GM12865 (cell line): ENCODE data around the gene SORCS3.

Source experiments
- DNase-seq: peaks from one replicate; pipeline ENCODE4 v3.0.0; 2010; ENCODE audit warnings: low read depth
- H3K4me3 ChIP-seq: 2 replicates; pipeline ENCODE4 v1.5.1; 2011; ENCODE audit warnings: mild to moderate bottlenecking, low read depth, low read length, control low read depth
- TF ChIP-seq, protein P1 (sequence below): IDR thresholded peaks from 2 replicates; pipeline ENCODE4 v1.5.1; 2011; ENCODE audit warnings: low read length, control low read depth, low read depth, inconsistent platforms; ENCODE audit not compliant: insufficient read depth; ENCODE audit errors: missing control alignments

SORCS3 gene

DNA sequence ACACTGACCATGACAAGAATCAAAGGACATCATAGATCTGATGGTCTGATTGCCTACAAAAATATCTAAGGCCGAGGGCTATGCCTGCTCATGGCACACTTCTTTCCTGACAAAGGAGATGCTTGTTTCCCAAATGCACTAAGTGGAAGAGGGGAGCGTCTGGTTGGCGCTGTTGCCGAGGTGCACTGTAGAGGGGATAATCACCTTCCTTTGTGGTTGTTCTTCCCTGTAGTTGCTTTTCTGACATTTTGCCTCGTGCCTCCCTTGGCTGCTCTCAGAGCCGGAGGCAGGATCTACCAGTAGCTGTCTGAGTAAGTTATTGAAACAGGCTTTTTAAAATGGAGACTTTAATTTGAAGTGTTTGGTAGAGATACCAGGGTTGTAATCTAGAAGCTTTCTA is 352.0 kb downstream of the SORCS3 start:
- TF ChIP-seq, protein P1, sequence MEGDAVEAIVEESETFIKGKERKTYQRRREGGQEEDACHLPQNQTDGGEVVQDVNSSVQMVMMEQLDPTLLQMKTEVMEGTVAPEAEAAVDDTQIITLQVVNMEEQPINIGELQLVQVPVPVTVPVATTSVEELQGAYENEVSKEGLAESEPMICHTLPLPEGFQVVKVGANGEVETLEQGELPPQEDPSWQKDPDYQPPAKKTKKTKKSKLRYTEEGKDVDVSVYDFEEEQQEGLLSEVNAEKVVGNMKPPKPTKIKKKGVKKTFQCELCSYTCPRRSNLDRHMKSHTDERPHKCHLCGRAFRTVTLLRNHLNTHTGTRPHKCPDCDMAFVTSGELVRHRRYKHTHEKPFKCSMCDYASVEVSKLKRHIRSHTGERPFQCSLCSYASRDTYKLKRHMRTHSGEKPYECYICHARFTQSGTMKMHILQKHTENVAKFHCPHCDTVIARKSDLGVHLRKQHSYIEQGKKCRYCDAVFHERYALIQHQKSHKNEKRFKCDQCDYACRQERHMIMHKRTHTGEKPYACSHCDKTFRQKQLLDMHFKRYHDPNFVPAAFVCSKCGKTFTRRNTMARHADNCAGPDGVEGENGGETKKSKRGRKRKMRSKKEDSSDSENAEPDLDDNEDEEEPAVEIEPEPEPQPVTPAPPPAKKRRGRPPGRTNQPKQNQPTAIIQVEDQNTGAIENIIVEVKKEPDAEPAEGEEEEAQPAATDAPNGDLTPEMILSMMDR = no peak
- DNase-seq = no peak
- H3K4me3 ChIP-seq = no peak overlapping the region

DNA sequence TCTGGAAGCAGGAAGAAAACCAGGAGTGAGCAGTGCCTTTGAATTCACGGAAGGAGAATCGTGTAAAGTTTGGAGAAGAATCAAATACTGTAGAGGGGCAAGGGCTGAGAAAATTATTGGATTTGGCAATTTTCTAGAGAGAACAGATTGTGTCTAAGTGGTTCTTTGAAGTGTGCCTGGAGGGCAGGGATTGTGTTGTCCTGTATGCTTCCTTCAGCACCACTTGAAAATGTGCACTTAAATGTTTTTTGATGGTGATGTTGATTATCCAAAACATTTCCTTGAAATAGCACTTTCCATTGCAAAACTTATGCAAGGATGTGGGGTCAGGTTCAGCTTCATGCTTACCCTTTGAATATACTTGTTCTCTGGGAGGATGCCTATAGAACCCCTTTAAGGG is 360.2 kb downstream of the SORCS3 start:
- no peak for DNase-seq
- TF ChIP-seq, protein P1 = no peak

DNA sequence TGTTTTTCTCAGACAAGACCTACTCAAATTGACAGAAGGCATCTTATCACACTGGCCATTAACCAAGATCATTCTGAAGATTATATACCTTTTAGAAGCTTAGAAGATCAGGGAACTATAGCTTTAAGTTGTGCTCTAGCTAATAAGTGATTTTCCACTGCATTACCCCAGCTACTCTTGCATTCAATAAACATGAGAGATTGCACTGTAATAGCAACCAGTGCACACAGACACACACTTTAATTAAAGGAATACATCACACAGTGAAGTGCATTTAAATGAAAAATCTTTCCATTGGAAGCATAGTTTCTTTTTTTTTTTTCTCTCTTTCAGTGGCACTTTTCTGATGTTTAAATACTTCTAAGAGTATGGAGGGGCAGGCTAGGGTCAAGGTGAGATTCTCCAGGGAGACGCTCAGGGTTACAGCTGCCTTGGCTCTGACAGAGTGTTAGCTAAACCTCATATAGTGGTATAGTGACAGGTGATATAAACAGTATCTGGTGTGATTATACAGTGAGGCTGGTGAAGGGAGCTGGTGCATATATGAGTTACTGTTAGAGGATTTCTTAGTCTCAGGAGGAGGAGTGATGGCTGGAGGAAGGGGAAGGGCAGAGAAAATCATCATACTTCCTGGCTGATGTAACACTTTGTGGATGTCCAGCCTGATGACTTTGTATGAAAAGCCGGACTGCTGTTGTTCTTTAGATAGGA is 369.5 kb downstream of the SORCS3 start:
- TF ChIP-seq, protein P1 = no peak
- no peak for DNase-seq
- H3K4me3 ChIP-seq = no peak overlapping the region

More for the DNA sequence above, 360.2 kb downstream of the SORCS3 start:
- H3K4me3 ChIP-seq = no peak overlapping the region

DNA sequence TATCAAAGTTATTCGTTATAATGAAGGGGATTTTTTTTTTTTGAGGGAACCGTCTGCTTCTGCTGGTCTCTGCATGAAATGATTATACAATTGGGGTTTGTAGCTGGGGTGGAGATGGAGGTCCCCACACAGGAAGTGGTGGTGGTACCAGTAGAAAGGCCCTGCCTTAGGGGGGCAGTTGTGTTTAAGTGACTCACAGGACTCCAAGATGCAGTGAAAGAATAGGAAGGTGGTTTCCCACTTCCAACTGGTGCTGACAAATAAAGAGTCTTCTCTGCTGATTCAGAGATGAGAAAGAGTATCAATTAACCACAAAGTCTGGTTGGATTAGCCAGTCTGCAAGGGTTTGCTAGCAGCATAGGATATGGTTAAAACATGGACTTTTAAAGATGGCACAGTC is 376.0 kb downstream of the SORCS3 start:
- H3K4me3 ChIP-seq = no peak overlapping the region
- TF ChIP-seq, protein P1 = no peak
- DNase-seq = no peak

DNA sequence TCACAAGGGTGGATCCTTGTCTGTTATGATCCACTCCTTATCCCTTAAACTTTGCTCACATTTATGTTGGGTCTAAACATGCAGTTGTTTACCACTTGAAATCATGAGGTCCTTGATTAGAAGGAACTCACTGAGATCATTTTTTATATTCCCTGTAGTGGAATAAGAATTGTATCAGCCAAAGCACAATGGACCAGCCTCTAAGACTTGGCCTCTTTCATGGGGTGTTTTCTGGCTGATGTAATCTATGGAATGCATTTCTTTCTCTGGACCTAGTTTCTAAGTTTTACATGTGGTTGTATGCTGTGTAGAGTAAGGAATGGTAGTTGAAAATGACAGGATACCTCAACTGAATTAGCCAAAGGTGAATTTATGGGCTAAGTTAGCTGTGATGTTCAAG is 376.6 kb downstream of the SORCS3 start:
- TF ChIP-seq, protein P1 = no peak
- no peak overlapping the region for H3K4me3 ChIP-seq
- no peak for DNase-seq

DNA sequence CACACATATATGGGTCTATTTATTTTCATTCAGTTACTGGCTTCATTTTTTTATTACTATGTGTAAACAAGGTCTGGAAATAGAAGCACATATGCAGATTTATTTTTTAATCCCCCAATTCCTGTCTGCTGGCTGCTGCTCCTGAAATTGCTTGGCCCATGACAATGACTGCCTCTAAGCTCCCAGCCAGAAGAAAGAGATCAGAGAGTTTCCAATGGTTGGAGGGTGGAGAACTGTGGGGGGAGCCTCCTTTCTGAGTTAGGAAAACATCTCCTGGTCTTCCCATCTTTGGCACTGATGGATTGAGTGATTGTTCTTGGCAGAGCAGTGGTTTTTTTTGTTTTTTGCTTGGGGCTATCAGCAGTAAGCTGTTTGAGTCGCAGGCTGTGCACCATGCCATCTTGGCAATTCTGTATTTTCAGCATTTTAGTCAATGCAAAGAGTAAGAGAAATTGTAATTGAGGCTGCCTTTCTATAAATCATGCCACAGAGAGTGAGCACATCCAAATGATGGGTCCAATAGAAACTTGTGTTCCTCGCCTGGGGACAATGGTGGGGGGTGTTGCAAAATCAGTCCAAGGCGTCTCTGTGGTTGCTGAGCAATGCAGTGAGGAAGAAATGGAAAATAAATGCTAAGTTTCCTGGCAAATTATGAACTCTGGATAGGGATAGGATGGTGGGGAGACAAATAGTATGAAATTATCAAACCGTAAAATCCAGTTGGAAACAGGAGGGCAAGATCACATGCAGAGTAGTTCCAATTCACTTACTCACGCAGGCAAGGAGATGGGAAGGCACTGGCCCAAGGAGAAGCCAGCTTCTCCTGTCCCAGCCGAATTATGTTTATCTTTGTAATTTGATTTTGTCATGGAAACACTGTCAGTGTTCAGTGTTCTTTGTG is 382.4 kb downstream of the SORCS3 start:
- no peak for DNase-seq
- TF ChIP-seq, protein P1 = no peak
- no peak overlapping the region for H3K4me3 ChIP-seq
